Inferior parietal cortex (tissue), 1 donor: ENCODE results near the gene SDK2.
"Not testable (repeated sequence)": the region's sequence is repeated elsewhere in the genome, so short reads cannot be mapped to it uniquely, and the experiment has no call there.

Source experiments
- DNase-seq: peaks from one replicate; pipeline ENCODE4 v3.0.0-alpha.2; 2016; ENCODE audit errors: extremely low spot score

The SDK2 gene

DNA sequence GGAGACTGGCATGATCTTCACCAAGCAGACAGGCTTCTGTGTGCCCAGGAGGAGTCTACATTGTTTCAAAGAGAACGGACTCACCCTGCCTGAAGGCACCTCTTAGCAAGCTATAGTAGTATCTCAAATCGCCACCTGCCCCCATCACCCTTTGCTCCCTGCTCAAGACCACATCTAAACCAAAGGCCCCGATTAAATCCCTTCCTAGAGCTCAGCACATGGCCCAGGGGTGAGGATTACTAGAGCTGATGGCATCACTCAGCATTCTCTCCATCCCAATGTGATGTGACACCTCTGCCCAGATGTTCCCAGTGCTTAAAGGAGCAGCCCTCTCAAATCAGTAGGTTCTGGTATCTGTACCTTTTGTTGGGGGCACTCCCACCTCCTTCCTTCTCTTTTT is 324.5 kb downstream of the SDK2 start:
- DNase-seq: no peak

GRCh38 chr17:73318836-73319235 is 325.4 kb downstream of the SDK2 start:
- DNase-seq: no peak

DNA sequence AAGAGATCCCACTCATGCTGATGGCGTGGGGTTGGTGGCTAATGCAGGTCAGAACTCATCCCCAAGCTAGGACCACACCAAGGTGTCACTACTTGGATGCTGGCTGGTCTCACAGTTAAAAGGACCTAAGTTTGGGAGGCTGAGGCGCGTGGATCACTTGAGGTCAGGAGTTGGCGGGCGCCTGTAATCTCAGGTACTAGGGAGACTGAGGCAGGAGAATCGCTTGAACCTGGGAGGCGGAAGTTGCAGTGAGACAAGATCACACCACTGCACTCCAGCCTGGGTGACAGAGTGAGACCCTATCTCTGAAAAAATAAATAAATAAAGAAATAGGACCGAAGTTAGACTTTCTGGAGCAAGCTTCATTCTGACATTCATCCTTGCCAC is 325.8 kb downstream of the SDK2 start:
- no peak for DNase-seq

- DNase-seq: no peak
Measured at GRCh38 chr17:73317513-73318426, 326.5 kb downstream of the SDK2 start.

DNA sequence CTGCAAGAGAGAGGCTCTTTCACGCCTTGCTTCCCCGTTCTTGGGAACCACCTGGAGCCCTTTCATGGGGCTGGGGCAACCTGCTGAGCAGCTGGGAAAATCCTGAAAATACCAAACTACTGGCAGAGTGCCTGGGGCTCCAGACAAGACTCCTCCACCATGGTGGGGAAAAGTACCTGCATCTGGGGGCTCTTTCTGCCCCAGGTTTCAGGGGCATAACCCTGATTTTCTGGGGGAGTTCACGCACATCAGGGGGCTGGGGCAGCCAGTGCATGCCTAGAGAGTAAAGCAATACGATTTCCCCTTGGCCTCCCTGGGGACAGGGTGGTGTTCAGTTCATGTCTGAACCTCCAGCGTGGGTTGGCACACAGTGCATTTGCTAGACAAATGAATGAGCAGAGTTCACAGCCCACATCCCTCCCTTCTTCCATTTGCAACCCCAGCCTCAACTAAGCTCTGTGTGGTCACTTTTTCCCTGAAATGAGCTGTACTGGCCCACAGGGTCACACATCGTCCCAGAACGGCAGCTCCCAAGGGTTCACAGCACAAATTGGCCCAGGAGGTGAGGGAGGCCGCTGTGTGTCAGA is 327.2 kb downstream of the SDK2 start:
- no peak for DNase-seq

DNA sequence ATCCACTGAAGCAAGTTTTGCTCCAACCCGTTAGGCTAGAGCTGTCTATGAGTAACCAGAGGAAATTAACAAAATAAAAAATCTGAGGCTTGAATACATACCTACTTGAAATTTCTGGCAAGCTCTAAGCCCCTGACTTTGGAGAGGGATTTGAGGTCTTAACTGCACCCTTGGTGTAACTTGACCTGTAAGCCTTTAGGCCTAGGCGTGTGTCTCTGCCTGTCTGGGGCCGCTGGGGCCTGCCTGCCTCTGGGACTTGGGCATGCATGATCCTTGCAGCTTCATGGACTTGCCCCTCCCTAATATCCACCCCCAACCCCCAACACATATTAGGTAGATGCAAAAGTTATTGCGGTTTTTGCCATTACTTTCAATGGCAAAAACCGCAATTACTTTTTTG is 328.8 kb downstream of the SDK2 start:
- DNase-seq: no peak

DNA sequence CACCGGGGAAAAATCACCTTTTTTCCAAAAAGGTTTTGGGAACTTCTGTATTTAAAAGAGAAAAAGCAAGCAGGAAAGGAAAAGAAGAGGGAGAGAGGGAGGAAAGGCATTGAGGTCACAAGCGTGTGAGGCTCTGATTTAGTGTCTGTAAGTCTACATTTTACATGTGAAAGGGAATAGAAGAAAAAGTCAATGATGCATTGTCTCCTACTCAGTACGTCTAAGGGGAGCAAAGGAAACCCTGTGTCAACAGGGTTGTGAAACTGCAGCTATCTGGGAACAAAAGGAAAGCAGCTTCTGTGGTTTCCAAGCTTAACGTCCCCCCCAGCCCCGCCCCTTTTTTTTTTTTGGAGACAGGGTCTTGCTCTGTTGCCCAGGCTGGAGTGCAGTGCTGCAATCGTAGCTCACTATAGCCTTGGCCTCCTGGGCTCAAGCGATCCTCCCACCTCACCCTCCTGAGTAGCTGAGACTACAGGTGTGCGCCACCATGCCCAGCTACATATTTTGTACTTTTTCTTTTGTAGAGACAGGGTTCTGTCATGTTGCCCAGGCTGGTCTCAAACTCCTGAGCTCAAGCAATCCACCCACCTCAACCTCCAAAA is 330.6 kb downstream of the SDK2 start:
- DNase-seq: no peak

DNA sequence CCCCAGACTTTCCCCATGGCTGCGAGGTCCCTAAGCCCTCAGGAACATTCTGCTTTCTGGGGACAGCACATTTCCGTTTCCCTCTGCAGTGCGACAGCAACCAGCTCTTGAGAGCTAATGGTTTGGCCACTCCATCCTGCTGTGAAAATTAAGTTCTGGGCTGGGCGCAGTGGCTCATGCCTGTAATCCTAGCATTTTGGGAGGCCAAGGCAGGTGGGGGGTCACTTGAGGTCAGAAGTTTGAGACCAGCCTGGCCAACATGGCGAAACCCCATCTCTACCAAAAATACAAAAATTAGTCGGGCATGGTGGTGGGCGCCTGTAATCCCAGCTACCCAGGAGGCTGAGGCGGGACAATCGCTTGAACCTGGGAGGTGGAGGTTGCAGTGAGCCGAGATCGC is 331.4 kb downstream of the SDK2 start:
- not testable (repeated sequence) for DNase-seq

DNA sequence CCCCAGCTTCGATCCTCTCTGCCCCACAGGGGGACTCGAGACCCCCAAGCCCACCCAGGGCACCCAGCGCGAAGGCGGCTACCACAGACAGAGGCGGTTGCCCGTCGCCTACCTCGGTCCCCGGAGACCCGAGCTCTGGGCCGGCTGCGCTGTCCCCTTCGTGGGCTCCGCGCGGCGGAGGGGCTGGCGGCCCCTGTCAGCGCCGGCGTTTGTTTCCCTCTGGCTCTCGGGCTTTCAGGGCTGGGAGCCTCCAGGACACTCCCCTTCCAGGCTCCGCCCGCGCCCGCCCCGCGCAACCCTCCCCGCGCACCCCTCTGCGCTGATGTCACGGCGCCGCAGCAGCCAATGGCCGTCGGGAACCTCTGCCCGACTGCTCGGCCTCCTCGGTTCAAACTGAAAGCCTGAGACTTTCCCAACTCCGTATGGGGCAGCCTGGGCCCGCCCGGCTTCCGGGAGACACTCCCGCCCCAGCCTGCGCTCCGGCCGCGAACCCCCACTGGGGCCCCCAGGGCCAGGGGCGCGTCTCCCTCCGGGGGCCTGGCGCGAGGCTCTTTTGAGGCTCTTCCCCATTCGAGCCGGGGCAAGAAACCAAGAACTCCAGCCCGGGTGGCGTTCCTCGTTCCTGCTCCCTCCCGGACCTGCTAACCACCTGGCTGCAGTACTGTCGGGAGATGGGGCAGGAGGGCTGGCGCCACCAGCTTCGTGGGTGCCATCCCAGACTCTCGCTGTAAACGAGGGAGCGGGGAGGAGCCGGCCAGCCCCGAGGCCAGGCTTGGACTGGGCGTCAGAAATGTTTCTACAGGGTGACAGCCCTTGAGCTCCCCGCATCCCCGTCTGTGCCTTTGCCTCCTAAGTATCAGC is 332.2 kb downstream of the SDK2 start, which contains the start of gene CDC42EP4:
TSS of gene CDC42EP4 (minus strand) at position 221 of the 861 bp plus-strand sequence. CDS start 25,501 bp downstream, outside the sequence.
- DNase-seq: peak; percentile 88

DNA sequence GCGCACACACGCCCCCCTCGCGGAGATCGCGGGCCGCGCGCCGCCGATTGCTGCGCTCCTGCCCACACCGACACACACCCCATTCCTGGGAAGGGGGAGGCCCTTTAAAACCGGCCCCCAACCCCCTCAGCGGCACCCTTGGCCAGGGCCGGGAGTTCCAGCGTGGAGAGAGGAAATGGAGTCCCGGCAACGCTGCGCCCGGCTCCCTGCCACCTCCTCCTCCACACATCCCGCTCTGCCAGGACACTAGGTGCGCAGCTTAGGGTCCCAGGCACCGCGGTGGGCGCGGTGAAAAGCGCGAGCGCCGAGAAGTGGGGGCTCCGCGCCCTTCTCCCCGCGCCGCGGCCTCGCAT is 332.8 kb downstream of the SDK2 start:
- no peak for DNase-seq

DNA sequence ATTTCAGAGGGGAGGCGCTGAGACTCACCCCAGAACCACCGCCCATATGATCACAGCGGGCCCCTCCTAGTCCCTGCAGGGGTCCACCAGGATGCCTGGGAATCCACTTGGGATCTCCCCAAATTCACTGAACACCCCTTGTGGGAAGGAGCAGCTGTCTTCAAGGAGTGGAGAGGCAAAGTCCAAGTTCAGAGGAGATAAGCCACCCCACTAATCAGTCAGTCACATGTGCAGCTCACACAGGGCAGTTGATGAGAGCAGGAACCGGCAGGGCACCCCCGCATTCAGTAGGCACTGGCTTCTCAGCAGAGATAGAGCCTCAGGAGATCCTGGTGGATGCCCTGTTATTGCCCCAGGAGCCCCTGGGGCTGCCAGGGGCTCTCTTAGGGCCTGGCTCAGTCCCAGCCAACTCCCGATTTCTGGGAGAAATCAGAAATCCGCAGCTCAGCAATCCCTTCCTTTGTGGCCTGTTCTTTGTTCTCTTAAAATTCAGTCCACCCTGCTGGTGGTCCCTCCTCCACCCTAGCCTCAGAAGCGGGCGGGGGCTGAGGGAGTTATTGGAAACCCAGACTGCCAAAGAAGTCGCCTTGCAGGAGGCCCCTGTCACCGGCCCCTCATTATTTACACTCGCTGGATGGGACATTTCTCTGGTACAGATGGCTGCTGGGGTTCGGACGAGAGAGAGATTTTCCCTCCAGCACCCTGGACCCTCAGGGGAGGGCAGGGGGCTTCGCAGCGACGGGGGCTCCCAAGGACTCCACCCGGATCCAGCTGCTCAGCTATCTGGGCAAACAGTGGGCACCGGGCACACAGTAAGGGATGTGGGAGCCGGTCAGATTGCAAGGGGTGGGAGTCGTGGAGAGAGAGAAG is 334.3 kb downstream of the SDK2 start:
- no peak for DNase-seq

GRCh38 chr17:73308959-73309358 is 335.3 kb downstream of the SDK2 start:
- not testable (repeated sequence) for DNase-seq

GRCh38 chr17:73308017-73308823 is 336.0 kb downstream of the SDK2 start:
- DNase-seq: no peak

DNA sequence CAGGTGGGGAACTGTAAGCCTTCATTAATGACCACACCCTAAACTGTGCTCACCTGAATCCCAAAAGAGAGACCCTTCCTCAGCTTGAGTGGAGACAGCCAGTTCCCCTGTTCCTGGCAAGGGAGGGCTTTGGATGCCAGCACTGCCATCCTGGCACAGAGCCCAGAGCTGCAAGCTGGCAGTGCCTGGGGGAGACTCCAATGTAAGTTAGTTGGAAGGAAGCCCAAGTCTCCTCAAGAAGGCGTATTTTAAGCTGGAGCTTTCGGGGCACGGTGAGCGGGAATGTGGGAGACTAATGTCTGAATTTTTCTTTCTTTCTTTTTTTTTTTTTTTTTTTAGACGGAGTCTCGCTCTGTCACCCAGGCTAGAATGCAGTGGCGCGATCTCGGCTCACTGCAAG is 337.1 kb downstream of the SDK2 start:
- peak; percentile 61 for DNase-seq

- no peak for DNase-seq
Measured at GRCh38 chr17:73305845-73306836, 338.1 kb downstream of the SDK2 start.

DNA sequence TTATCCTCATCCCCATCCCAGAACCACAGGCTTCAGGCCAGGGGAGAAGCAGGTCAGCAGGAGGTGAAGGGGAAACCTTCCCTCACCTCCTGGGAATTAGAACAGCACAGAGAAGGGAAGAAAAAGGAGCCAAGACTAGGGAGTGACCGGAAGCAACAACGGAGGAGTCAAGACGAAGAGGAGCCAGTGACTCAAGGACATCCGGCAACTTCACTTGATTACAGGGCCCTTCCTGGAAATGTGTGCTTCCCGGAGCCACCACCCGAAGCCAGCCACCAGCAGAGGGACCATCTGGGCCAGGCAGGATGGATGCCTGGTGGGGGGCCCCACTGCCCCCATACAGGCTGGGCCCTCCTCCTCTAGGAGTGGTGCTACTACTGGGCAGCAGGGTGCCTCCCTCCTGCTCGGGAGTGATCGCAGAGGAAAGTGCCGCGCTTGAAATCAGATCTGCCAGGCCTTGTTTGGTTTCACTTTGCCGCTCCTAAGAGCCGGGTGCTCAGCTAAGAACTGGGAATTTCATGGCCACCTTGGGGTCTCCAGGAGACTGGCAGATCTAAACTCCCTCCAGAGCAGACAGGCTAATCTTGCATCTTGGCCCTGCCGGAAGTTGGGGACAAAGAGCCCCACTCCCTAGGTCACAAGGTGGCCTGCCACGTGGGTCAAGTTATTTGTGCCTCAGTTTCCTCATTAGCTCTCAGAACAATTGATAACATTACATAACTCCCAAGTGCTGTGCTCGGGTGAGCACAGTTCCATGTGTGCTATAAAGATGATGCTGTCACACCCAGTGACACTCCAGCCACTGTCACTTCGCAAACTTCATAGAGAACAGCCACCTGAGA is 339.1 kb downstream of the SDK2 start:
- DNase-seq: no peak

DNA sequence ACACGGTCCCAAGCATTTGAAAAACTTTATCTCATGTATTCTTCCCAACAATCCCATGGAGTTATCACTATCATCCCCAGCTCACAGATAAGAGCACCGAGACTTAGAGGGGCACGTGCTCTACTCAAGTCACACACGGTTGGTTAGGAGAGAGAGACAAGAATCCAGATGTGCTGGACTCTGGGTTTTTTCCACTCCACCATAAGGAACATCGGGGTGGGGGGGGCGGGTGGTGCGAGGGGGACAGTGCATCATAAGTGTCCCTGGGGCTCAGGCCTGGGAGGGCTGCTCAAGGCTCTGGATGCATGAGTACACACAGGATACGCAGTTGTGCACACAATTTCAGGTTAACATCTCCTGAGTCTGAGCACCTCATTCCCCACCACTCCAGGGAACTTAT is 339.8 kb downstream of the SDK2 start:
- DNase-seq: no peak

DNA sequence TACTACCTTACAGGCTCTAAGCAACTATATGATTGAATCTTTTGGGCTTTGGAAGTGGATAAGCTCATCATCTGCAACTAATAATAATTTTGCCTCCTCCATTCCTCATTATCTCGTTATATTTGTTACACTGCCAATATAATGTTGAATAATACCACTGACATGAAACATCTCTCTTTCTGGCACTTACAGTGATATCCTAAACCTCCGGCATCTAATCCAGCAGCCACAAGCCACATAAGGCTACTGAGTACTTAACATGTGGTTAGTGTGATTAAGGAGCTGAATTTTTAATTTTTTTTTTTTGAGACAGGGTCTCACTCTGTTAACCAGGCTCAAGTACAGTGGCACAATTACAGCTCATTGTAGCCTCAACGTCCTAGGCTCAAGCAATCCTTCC is 342.1 kb downstream of the SDK2 start:
- no peak for DNase-seq
